ENCODE results near the gene COL27A1. TPM values are rescaled to one million over a fixed set of nuclear protein-coding genes. Genes with fewer than 3 reads are reported as not detected.
A peak's percentile ranks its signal among the peaks of the same experiment; 100 is the strongest.

The COL27A1 gene
- total RNA-seq, 1 experiment from 2014 or later: 2.8 TPM

- no peak for DNase-seq (ENCODE audit: extremely low read depth, low read depth)
Measured at GRCh38 chr9:114141553-114142402, 13.6 kb upstream of the COL27A1 start.

- no peak for DNase-seq (ENCODE audit: extremely low read depth, low read depth)
Measured at GRCh38 chr9:114143234-114143633, 12.1 kb upstream of the COL27A1 start.

- DNase-seq (ENCODE audit: extremely low read depth, low read depth): no peak
Measured at GRCh38 chr9:114146735-114147134, 8.6 kb upstream of the COL27A1 start.

DNA sequence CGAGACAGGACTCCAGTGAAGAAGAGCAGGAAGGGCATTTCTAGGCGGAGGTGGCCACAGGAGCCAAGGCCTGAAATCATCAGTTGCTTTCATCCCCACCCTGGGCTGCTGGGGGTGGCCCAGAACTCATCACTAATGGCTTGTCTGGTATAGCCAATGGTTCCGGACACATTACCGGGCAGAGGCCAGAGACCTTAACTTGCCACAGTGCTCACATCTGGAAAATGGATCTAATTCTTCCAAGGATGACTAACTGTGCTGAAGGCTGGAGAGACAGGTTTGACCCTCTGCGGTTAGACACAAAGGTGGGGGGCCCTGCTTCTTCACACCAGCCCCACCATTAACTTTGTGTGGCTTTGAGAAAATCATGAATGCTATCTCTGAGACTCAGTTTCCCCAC is 6.2 kb upstream of the COL27A1 start:
- DNase-seq (ENCODE audit: extremely low read depth, low read depth): no peak

DNA sequence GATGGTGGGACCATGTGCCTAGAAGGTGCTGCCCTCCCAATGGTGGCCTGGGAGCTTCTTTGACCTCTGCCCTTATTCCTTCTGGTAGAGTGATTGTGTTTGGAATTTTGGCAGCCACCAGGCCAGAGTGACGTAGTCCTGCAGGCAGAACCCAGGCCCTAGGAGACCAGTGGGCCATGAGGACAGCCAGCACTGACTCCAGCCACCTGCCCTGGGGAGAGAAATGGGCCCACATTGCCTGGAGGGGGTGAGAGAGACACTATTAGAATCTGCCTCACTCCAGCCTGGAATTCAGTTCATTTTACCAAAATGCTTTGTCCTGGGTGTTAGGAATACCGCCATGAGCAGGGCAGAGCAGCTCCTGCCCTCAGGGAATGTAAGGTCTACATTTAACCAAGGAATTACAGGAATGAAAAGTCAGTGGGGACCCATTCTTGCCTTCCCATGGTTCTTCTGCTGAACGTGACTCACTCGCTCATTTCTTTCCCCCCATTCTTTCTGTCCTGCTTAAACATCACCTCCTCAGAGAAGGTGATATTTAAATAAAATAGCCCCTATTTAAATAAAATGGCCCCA is 5.5 kb upstream of the COL27A1 start:
- no peak for DNase-seq (ENCODE audit: extremely low read depth, low read depth)

GRCh38 chr9:114150608-114151007 is 4.7 kb upstream of the COL27A1 start:
- DNase-seq (ENCODE audit: extremely low read depth, low read depth): no peak

DNA sequence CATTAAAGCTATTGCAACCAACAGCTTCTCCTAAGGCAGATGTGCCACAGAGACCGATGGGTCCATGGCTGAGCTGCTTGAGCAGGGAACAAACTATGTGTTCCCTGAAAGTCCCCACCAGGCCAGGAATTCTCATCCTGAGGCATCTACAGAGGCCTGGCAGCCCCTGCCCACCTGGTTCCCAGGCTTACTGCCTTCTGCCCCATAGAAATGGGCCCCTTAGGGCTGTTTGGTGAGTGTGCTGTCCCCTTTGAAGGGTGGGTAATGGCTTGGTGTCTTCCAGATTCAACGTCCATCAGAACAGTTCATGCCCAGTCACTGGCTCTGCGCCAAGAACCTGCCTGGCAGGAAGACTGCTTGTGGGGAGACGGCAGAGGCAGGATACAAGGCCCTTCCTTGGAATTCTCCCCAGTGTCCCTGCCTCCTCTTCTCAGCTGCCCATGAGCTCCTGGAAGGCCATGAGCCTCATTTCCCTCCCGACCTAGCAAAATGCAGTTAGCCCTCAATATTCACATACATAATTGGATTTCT is 3.8 kb upstream of the COL27A1 start:
- no peak for DNase-seq (ENCODE audit: extremely low read depth, low read depth)

GRCh38 chr9:114153761-114154599 is 1.4 kb upstream of the COL27A1 start:
- peak; percentile 16 for DNase-seq (ENCODE audit: extremely low read depth, low read depth)

GRCh38 chr9:114154600-114155102 is 686 bp upstream of the COL27A1 start:
- DNase-seq (ENCODE audit: extremely low read depth, low read depth): no peak

DNA sequence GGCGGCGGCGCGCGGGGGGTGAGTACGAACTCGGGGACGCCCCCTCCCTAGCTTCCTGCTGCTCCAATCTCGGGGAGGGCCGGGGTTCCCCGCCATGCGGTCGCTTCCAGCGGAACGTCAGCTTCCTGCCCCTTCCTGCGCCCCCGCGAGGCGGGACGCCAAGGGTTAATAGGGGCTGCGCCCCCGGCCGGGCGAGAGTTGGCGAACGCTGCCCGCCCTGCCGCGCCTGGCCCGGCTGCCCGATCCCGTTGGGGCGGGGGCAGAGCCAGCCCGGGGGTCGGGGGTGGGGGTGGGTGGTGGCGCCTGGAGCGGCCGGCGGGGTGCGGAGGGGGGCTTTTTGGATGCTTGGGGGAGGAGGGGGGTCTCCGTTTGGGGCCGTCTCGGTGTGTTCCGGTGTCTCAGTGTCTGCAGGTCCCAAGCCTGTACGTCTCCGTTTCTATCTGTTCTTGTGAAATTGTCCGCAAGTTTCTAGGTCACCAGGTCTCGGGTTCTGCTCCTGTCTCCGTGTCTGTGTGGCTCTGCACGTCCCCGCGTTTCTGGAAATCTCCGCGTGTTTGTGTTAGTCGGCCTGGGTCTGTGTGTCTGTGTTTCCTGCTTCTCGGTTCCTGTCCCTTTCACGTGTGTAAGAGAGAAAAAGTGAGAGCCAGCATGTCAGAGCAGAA is 789 bp downstream of the COL27A1 start:
- no peak for DNase-seq (ENCODE audit: extremely low read depth, low read depth)

DNA sequence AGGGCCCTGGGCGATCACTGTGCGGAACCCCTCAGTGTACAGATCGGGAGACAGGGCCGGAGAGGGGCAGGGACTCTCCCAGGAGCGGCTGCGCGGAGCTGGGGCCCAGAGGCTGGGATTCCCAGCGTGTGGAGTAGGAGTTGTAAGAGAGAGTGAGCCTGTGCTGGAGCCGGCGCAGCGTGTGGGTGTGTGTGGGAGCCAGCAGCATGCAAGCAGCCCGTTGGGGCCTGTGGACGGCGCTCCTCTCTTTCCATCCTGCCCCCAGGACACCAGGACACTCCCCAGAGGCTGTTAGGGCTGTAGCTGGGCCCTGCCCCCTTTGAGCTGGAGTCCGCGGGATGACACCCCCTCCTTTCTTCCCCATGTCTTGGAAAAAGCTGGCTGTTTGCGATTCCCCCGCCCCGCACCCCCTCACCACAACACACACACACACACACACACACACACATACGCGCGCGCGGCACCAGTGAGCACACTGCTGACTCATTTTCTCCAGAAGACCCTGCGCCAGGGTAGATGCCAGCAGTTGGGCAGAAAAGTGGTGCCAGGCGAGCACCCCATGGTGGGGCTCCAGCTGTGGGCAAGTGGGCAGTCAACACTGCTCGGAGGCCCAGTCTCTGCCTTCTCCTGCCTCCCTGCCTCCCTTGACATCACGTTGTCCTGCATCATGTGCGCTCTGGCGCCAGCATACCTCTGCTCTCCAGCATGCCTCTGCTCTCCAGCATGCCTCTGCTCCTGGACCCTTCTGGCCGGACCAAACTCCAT is 1.5 kb downstream of the COL27A1 start:
- DNase-seq (ENCODE audit: extremely low read depth, low read depth): no peak

DNA sequence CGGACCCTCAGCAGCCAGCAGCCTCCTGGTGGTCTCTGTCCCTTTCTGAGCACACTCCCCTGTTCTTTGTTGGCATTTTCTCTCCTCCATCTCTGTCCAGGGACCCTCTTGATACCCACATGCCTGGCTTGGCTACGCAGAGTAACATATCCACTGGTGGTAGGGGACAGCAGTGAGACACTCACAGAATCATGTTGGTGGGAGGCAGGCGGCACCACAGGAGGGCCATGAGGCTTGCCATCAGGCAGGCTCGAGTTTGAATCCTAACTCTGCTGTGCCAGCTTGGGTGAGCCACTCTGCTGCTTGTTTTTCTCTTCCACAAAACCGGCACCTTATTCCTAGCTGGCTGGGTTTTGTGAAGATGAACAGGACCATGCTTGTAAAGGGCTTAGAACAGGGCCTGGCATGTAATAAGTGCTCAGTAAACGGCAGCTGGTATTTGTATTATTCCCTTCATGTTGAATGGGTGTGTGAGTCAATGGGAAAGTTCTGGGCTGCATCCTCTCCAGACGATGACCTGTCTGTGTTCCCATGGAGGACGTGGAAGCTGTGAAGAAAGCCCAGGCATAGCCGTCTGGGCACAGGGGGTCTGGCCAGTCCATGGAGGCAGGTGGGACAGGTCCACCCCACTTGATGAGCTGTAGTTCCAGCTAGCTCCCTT is 2.3 kb downstream of the COL27A1 start:
- DNase-seq (ENCODE audit: extremely low read depth, low read depth): no peak

- no peak for DNase-seq (ENCODE audit: extremely low read depth, low read depth)
Measured at GRCh38 chr9:114158482-114159130, 3.3 kb downstream of the COL27A1 start.

GRCh38 chr9:114159691-114160090 is 4.4 kb downstream of the COL27A1 start:
- DNase-seq (ENCODE audit: extremely low read depth, low read depth): no peak

DNA sequence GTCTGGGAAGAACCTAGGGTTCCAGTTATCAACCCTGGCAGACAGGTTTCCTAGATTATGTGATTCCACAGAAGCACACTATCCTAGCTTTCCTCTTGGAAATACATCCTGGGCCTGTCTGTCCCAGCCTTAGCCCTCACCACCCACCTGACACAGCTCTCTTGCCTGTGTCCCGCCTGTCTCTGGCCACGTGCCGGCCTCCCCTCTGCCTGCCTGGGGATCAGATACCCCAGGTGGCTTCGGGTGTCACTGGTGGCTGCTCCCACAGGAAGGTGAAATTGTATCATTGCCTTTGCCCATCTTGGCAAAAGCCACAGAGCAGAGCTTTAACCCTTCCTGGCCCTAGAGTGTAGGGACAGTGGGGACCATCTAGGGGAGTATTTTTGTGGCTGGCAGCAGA is 6.2 kb downstream of the COL27A1 start:
- no peak for DNase-seq (ENCODE audit: extremely low read depth, low read depth)

DNA sequence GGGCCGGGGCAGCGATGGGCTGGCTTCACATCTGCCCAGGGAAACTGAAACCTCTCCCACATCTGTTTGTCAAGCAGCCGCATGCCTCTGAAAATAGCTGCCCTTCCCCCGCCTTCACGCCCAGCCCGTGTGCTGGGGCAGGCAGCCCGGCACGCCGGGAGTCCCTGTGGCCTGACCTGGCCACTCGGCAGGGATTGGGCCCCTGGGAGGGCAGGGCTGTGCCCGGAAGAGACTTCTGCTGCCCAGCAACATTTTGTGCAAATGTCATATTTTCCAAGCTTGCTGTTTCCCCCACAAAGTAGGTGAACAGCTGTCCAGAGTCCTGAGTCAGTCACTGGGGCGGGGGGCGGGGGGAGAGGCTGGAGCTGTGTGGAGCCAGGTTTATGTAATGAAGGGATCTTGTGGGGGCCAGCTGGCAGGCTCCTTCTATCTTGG is 8.2 kb downstream of the COL27A1 start:
- DNase-seq (ENCODE audit: extremely low read depth, low read depth): no peak

DNA sequence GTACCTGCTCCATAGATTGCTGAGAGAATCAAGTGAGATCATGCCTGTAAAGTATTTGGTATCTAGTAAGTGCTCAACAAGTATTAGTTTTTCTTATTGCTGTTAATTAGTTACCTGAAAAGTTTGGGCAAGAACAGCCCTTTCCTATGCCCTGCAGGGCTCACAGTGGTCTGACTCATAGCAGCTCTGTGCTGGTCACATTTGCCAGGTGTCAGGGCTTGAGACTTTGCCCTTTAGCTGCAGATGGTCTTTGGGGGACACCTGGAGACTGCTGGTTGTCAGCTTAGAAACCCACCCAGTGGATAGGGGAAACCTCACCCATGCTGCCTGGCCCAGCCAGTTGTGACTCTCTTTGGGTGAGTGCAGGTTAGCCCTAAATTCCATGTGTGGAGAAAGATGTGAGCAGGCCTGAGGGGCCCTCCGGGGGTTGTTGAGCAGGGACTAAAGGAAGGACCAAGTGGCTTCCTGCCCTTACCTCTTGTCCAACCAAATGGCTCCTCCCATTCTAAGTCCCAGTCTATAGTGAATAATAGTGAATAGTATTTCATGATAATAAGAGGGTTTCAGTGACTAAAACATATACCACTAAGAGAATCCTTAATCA is 9.0 kb downstream of the COL27A1 start:
- no peak for DNase-seq (ENCODE audit: extremely low read depth, low read depth)

DNA sequence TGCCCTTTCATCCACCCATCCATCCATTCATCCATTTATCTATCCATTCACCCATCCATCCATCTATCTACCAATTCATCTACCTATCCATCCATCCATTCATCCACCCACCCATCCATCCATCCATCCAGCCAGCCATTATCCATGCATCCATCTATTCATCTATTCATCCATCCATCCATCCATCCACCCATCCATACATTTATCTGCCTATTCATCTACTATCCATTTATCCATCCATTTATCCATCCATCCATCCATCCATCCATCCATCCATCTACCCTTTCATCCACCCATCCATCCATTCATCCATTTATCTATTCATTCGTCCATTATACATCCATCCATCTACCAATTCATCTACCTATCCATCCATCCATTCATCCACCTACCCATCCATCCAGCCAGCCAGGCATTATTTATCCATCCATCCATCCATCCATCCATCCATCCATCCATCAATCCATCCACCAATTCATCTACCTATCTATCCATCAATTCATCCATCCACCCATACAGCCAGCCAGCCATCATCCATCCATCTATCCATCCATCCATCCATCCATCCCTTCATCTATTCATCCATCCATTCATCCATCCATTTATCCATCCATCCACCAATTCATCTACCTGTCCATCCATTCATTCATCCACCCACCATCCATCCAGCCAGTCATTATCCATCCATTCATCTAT is 10.2 kb downstream of the COL27A1 start:
- DNase-seq (ENCODE audit: extremely low read depth, low read depth): no peak
